ENCODE measurements around the gene SMARCD3. TPM values are rescaled to one million over a fixed set of nuclear protein-coding genes. Genes with fewer than 3 reads are reported as not detected.

Gene SMARCD3
- total and polyA plus RNA-seq, 9 of the 15 experiments (the other 6 are each of a cell fraction or from before 2014, with no cell fraction given): 0.43 to 3.6 (median 2.6) TPM

DNA sequence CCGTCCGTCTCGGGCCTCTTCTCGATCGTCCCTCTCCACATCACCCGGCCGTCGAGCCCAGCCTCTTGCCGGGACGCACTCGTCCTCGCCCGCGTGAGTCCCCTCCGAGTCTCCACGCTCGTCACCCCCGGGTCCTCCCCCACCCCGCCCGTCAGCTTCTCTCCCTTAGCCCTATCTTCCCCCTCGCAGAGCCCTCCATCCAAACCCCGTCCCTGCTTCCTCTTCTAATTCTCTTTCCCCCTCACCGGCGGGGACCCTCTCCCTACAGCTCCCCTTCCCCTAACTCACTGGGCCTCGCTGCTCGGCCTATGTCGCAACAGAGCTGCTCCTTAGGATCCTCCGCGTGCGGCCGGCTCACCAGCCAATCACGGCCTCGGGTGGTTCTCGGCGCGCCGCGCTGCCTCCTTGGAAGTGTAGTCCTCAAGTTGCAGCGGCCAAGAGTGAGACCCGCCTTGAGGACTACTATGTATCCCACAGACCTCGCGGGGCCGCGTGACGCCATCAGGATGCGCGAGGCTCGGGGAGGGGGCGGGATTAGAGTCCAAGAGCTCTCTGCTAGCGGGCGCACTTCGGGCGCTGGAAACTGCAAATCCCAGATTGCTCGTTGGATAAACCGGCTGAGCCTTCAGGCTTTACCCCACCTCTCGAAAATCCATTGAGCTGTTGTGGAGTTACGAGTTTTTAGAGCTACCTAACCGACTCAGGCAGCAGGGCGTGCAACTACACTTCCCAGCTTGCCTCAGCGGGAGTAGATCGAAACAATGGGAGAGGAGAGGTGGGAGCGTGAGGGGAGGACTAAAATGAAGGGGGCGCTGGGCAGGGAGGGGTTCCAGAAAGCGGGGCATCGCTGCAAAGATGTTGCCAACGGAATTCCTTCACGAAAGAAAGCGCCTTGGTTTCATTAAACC lies 21.4 kb downstream of the SMARCD3 start, which contains the start of gene ABCF2 (continued):
- TF ChIP-seq ZBED1 (IDR thresholded peaks at IDR 0.05) (no peak; the same call in 1 of the 2 replicates), BCL6 (CRISPR knock-in tag; IDR thresholded peaks at IDR 0.05) (peak; percentile 41; the same call in 1 of the 2 replicates), BCLAF1 (IDR thresholded peaks at IDR 0.05; ENCODE audit: borderline replicate concordance in 1 of 2, control insufficient read depth in 1 of 2, low read depth in 2 of 2, low read length in 1 of 2) (no peak), KDM2B (CRISPR knock-in tag; IDR thresholded peaks at IDR 0.05) (peak; percentile 50; the same call in 1 of the 2 replicates), HES1 (IDR thresholded peaks at IDR 0.05; ENCODE audit: low read depth) (no peak), ZNF212 (CRISPR knock-in tag; IDR thresholded peaks at IDR 0.05) (no peak), ELF4 (CRISPR knock-in tag; IDR thresholded peaks at IDR 0.05) (peak; percentile 86; the same call in 1 of the 2 replicates), NFIX (CRISPR knock-in tag; IDR thresholded peaks at IDR 0.05; ENCODE audit: low read depth) (no peak), CBX1 (IDR thresholded peaks at IDR 0.05; ENCODE audit: low read depth) (0 out of 2 replicates have a peak, but pooled peaks have one; percentile 58), HDAC1 (IDR thresholded peaks at IDR 0.05) (peak in 1 of 2 experiments; percentile 99; a peak in 2 of 4 replicates), RB1 (IDR thresholded peaks at IDR 0.05; ENCODE audit: low read depth) (peak; percentile 87; the same call in 1 of the 2 replicates), DMBX1 (CRISPR knock-in tag; IDR thresholded peaks at IDR 0.05; ENCODE audit: borderline replicate concordance) (peak; percentile 68; the same call in 1 of the 2 replicates), TFE3 (CRISPR knock-in tag; IDR thresholded peaks at IDR 0.05) (no peak), STAT5B (CRISPR knock-in tag; IDR thresholded peaks at IDR 0.05) (no peak), KAT7 (CRISPR knock-in tag; IDR thresholded peaks at IDR 0.05; ENCODE audit: borderline replicate concordance) (peak; percentile 86; the same call in 1 of the 2 replicates)
- TF ChIP-seq, protein P1, sequence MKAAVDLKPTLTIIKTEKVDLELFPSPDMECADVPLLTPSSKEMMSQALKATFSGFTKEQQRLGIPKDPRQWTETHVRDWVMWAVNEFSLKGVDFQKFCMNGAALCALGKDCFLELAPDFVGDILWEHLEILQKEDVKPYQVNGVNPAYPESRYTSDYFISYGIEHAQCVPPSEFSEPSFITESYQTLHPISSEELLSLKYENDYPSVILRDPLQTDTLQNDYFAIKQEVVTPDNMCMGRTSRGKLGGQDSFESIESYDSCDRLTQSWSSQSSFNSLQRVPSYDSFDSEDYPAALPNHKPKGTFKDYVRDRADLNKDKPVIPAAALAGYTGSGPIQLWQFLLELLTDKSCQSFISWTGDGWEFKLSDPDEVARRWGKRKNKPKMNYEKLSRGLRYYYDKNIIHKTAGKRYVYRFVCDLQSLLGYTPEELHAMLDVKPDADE (conservative IDR thresholded peaks at IDR 0.05; ENCODE audit: control insufficient read depth, low read depth, low read length): peak; percentile 96
- TF ChIP-seq, protein P2, sequence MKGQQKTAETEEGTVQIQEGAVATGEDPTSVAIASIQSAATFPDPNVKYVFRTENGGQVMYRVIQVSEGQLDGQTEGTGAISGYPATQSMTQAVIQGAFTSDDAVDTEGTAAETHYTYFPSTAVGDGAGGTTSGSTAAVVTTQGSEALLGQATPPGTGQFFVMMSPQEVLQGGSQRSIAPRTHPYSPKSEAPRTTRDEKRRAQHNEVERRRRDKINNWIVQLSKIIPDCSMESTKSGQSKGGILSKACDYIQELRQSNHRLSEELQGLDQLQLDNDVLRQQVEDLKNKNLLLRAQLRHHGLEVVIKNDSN (CRISPR knock-in tag; IDR thresholded peaks at IDR 0.05): peak; percentile 72
- TF ChIP-seq, protein P3, sequence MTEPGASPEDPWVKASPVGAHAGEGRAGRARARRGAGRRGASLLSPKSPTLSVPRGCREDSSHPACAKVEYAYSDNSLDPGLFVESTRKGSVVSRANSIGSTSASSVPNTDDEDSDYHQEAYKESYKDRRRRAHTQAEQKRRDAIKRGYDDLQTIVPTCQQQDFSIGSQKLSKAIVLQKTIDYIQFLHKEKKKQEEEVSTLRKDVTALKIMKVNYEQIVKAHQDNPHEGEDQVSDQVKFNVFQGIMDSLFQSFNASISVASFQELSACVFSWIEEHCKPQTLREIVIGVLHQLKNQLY (CRISPR knock-in tag; conservative IDR thresholded peaks at IDR 0.05): 0 out of 4 replicates have a peak, but pooled peaks of 1 of the 2 experiments have one; percentile 38

Measured in K562 (cell line).